SK-MEL-5 (cell line): ENCODE data around the gene UQCRFS1. TPM values are rescaled to one million over a fixed set of nuclear protein-coding genes. Genes with fewer than 3 reads are reported as not detected.
A peak's percentile ranks its signal among the peaks of the same experiment; 100 is the strongest.
"Not testable (repeated sequence)": the region's sequence is repeated elsewhere in the genome, so short reads cannot be mapped to it uniquely, and the experiment has no call there.

ENCODE experiments used
- DNase-seq: peaks from one replicate; pipeline ENCODE4 v3.0.0-alpha.2; 2016; ENCODE audit warnings: low read depth, low spot score
- in situ Hi-C: cut with HindIII; loops from 2 replicates; pipeline ENCODE4 v1.10.0; 2016; ENCODE audit warnings: low sequenced_read_pairs, high pct_unique_total_duplicates, low pct_unique_long_range_greater_than_20kb
- polyA plus RNA-seq, 2 experiments: library from polyadenylated mRNA; depleted of rRNA; stranded (reverse); fragments of >200 nt; gene quantifications; 2 replicates each; pipeline ENCODE4 v1.2.3, GENCODE V29; 2015
- total RNA-seq: library from RNA; depleted of rRNA; stranded (reverse); fragments of >200 nt; shearing (Covaris generic); gene quantifications from 2 replicates; pipeline ENCODE4 v1.2.3, GENCODE V29; 2014; rRNA removed

Gene UQCRFS1
- 75.0 and 76.7 TPM in 2 replicates for total RNA-seq
- polyA plus RNA-seq (2015; cell fraction: cytosol; rRNA removed): 61.1 and 68.4 TPM in 2 replicates
- polyA plus RNA-seq (2015; cell fraction: nucleus; rRNA removed): 15.6 and 18.5 TPM in 2 replicates

DNA sequence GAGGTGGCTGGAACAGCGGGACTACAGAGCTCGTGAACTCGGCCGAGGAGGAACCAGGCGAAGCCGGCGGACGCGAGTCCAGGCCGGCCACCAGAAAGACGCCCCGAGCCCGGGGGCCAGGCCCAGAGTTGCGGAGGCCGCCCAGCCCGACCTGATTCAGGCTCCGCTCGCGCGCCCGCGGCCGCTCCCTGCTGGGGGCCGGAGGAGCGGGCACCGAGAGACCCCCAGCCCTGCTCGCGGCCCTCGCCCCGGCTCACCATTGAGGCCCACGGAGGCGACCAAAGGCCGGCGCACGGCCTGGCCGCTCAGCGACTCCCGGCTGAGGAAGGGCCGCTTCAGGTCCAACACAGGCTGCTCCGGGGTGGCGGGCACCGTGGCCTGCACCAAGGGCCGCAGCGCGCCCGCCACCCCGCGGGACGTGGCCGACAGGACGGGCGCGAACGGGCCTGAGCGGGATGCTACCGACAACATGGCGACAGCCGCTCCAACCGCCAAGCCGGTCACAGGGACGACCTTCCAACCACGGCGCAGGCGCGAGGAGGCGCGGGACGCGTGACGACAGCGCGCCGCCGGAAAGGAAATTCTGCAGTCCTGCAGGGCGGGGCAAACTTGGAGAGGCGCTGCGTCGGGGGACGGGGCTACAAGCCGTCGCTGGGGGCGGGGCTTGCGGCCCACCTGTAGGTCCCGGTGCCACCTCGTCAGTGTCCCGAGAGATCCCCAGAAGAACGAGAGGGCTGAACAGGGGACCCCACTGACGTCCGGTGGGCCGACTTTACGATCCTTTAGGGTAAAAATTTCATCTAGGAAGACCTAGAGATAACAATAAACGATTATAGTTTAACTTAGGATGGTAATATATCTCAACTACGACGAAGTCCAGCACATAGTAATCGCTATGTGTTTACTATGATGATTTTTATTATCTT, at the start of gene UQCRFS1:
UQCRFS1 (minus strand) TSS at position 504 of the 926 bp plus-strand sequence; CDS start at position 471, 33 bp downstream.
- DNase-seq: peak; percentile 93
- in situ Hi-C loops: no loop called here

GRCh38 chr19:29262085-29262484, 49.1 kb upstream of the UQCRFS1 start:
- no peak for DNase-seq

GRCh38 chr19:29260477-29261317, 47.7 kb upstream of the UQCRFS1 start:
- DNase-seq: peak; percentile 74
- in situ Hi-C loops: no loop called here

More at GRCh38 chr19:29262085-29262484, 49.1 kb upstream of the UQCRFS1 start:
- in situ Hi-C loops: no loop called here

DNA sequence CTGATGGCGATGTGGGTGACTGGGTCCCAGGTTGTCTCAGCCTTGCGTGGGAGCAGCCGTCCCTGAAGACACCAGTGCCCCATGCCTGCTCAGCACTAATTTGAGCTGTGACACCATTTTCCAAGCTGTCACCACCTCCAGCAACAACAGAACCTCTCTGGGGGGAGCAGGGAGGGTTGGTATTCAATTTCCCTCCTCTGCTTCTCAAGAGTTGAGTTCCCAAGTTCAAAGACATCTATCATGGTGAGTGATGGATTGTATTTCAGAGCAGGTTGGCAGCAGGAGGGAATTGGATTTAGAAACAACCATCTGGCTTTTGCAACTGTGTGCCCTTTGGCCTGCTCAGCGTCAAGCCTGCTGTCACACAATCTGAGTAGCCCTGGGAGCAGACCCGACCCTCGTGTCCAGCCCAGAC, 46.9 kb upstream of the UQCRFS1 start:
- no peak for DNase-seq
- in situ Hi-C loops: no loop called here

- in situ Hi-C loops: no loop called here
- DNase-seq: peak; percentile 45
Measured at GRCh38 chr19:29259153-29259552, 46.2 kb upstream of the UQCRFS1 start.

GRCh38 chr19:29256516-29256915, 43.6 kb upstream of the UQCRFS1 start:
- in situ Hi-C loops: no loop called here
- no peak for DNase-seq

DNA sequence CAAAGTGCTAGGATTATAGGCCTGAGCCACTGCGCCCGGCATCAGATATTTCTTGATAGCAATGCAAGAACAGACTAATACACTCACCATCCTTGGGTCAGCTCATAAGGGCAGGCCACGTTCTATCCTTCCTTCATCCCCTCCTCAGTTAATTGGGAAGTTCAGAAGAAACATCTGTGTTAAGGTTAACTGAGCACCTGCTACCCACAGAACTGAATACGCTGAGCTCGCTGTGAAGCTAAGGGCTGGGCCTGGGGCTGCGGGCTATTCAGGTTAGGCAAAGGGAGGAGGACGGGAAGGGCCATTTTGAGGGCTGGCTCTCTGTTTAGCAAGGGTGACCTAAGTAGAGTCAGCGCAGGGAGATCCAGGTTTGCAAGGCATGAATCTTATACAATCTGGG, 43.0 kb upstream of the UQCRFS1 start:
- in situ Hi-C loops: no loop called here

DNA sequence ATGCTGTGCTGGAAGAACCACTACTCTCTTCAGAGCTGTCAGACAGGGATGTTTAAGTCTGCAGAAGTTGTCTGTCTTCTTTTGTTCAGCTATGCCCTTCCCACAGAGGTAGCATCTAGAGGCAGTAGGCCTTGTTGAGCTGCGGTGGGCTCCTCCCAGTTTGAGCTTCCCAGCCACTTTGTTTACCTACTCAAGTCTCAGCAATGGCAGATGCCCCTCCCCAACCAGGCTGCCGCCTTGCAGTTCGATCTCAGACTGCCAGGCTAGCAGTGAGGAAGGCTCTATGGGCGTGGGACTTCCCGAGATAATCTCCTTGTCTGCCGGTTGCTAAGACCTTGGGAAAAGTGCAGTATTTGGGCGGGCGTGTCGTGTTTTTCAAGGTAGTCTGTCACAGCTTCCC, 42.1 kb upstream of the UQCRFS1 start:
- DNase-seq: no peak
- in situ Hi-C loops: no loop called here

More for the DNA sequence above, 43.0 kb upstream of the UQCRFS1 start:
- no peak for DNase-seq

DNA sequence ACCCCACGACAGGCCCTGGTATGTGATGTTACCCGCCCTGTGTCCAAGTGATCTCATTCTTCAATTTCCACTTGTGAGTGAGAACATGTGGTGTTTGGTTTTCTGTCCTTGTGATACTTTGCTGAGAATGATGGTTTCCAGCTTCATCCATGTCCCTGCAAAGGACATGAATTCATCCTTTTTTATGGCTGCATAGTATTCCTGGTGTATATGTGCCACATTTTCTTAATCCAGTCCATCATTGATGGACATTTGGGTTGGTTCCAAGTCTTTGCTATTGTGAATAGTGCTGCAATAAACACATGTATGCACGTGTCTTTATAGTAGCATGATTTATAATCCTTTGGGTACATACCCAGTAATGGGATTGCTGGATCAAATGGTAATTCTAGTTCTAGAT, 36.8 kb upstream of the UQCRFS1 start:
- in situ Hi-C loops, DNase-seq: not testable (repeated sequence)

- in situ Hi-C loops: no loop called here
- DNase-seq: no peak
Measured at GRCh38 chr19:29248332-29248844, 35.4 kb upstream of the UQCRFS1 start.

DNA sequence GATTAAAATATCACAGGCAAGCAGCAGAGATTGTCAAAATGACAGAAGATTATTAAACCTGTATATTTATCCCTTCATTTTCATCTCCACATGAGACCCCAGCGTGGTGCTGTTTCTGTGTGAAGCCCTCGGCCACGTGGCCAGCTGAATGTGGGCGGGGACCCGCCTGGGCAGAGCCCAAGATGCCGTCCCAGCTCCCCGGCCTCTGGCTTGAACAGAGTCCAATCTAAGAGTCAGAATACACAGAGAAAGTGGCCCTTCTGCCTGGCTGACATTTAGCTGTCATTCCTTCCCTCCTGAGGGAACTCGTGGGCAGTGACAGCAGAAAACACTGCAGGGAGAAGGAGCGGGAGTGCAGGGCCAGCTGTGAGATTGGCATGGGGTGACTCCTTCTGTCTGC, 34.9 kb upstream of the UQCRFS1 start:
- in situ Hi-C loops: no loop called here
- no peak for DNase-seq

DNA sequence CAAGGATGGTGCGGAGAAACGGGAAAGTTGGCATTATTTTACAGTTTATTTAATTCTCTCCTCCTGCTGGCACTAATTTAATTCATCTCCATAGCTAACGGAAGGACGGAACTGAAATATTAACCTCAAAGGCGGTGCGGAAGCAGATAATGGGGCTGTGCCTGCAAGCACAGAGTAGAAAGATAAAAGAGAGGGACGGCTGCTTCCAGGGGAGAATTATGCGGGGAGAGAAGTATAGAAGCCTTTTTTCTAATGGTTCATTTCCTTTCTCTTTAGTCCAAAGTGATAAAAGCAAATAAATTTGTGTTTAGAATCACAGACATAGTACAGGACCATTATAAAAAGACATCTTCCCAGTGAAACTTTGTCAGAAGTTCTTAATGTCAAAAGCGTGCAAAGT, 34.5 kb upstream of the UQCRFS1 start:
- in situ Hi-C loops: no loop called here
- no peak for DNase-seq

GRCh38 chr19:29247051-29247450, 34.1 kb upstream of the UQCRFS1 start:
- in situ Hi-C loops: no loop called here
- DNase-seq: no peak

GRCh38 chr19:29245215-29245614, 32.3 kb upstream of the UQCRFS1 start:
- in situ Hi-C loops: no loop called here

DNA sequence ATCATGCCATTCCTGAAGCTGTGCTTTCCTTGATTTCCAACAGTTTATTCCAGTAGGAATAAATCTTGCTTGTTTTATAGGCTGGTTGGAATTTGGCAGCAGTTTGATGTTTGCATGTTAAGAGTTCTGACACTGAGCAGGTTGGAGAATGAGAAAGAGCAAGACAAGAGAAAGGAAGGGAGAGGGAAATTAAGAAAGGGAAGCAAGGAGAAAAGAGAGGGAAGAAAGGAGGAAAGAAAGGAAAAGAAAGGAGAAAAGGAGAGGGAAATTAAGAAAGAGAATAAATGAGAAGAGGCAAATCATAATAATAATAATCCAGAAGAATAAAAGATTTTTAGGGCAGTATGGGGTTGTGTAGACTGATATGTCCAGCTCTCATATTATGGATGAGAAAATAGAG, 28.4 kb upstream of the UQCRFS1 start:
- in situ Hi-C loops: no loop called here
- no peak for DNase-seq

More at GRCh38 chr19:29245215-29245614, 32.3 kb upstream of the UQCRFS1 start:
- no peak for DNase-seq

GRCh38 chr19:29239213-29239776, 26.3 kb upstream of the UQCRFS1 start:
- in situ Hi-C loops: no loop called here
- no peak for DNase-seq

DNA sequence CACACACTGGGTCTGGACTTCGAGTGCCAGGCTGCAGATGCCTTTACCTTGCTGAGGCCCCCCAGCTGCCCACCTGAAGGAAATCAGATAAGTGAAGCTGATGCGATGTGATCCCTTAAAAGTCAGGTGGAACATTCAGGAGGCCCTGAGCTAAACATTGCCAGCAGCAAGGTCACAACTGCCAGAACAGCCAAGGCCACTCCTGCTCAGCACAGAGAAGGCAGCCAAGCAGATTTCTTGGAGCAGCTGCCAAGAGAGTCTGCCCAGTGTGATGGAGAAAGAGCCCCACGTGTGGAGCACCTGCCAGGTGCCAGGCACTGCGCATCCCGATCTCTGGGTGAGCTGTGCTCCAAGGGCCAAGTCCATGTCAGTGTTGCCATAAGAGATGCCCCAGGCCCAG, 20.6 kb upstream of the UQCRFS1 start:
- in situ Hi-C loops: no loop called here
- no peak for DNase-seq
